GM19351 (cell line): ENCODE results near the gene TKTL2.

Experiments used
- ATAC-seq: cut with Tn5 transposase; IDR thresholded peaks from one replicate; pipeline ENCODE4 v1.9.1; 2021; ENCODE audit warnings: mild to moderate bottlenecking, moderate library complexity; ENCODE audit not compliant: unreplicated experiment

Gene TKTL2

GRCh38 chr4:163473576-163473975, at the start of gene TKTL2:
TSS of gene TKTL2 (minus strand) at chr4:163473754. CDS start at chr4:163473734, 20 bp downstream.
- no peak for ATAC-seq

GRCh38 chr4:163515198-163515597, 41.6 kb upstream of the TKTL2 start:
- no peak for ATAC-seq

- no peak for ATAC-seq
Measured at GRCh38 chr4:163505374-163505773, 31.8 kb upstream of the TKTL2 start.

GRCh38 chr4:163500586-163500985, 27.0 kb upstream of the TKTL2 start:
- no peak for ATAC-seq

GRCh38 chr4:163495900-163496299, 22.3 kb upstream of the TKTL2 start:
- peak; percentile 18 for ATAC-seq

- ATAC-seq, result peak; percentile 80
Measured at GRCh38 chr4:163494360-163495241, 21.0 kb upstream of the TKTL2 start, which contains the start of gene TMA16. TSS of gene TMA16 (plus strand) at chr4:163494690. CDS start at chr4:163494802, 112 bp downstream.

- ATAC-seq, result peak; percentile 15
Measured at GRCh38 chr4:163493643-163494359, 20.2 kb upstream of the TKTL2 start.

GRCh38 chr4:163492951-163493504, 19.5 kb upstream of the TKTL2 start:
- ATAC-seq, result no peak

- ATAC-seq, result no peak
Measured at GRCh38 chr4:163489929-163490328, 16.4 kb upstream of the TKTL2 start.

- no peak for ATAC-seq
Measured at GRCh38 chr4:163486321-163486720, 12.8 kb upstream of the TKTL2 start.

GRCh38 chr4:163485589-163485988, 12.0 kb upstream of the TKTL2 start:
- no peak for ATAC-seq

GRCh38 chr4:163484906-163485305, 11.4 kb upstream of the TKTL2 start:
- peak; percentile 34 for ATAC-seq

GRCh38 chr4:163482190-163482589, 8.6 kb upstream of the TKTL2 start:
- ATAC-seq, result peak; percentile 81

GRCh38 chr4:163476761-163477438, 3.3 kb upstream of the TKTL2 start:
- ATAC-seq, result no peak

- no peak for ATAC-seq
Measured at GRCh38 chr4:163474027-163474426, 473 bp upstream of the TKTL2 start.

- ATAC-seq, result no peak
Measured at GRCh38 chr4:163473130-163473529, 424 bp downstream of the TKTL2 start.

GRCh38 chr4:163470391-163470790, 3.2 kb downstream of the TKTL2 start:
- no peak for ATAC-seq

- ATAC-seq, result no peak
Measured at GRCh38 chr4:163467082-163467770, 6.3 kb downstream of the TKTL2 start.

GRCh38 chr4:163462556-163462955, 11.0 kb downstream of the TKTL2 start:
- ATAC-seq, result no peak

- ATAC-seq, result no peak
Measured at GRCh38 chr4:163448540-163449203, 24.9 kb downstream of the TKTL2 start.
